Transverse colon (tissue), 4 donors: ENCODE measurements around the gene ATP6V0C. TPM values are rescaled to one million over a fixed set of nuclear protein-coding genes. Genes with fewer than 3 reads are reported as not detected.

Experiments
- DNase-seq: peaks from one replicate; pipeline ENCODE4 v3.0.0-alpha.2; 2019
- H3K27ac ChIP-seq, 4 donors: fragments of 200-600 bp; sonication (generic); 2 replicates each; pipeline ENCODE4 v1.5.1; 2016 to 2018; ENCODE audit warnings: inconsistent platforms in 4 of 4
- H3K27me3 ChIP-seq: fragments of 200-600 bp; sonication (generic); 2 replicates; pipeline ENCODE4 v1.5.1; 2017; ENCODE audit warnings: inconsistent platforms
- H3K36me3 ChIP-seq, 4 donors: fragments of 200-600 bp; sonication (generic); 2 replicates each; pipeline ENCODE4 v1.5.1; 2017 to 2019; ENCODE audit warnings: inconsistent platforms in 4 of 4
- H3K4me1 ChIP-seq, 4 donors: fragments of 200-600 bp; sonication (generic); 2 replicates each; pipeline ENCODE4 v1.5.1; 2017 to 2020; ENCODE audit warnings: inconsistent platforms in 4 of 4
- H3K4me3 ChIP-seq, 4 donors: fragments of 200-600 bp; sonication (generic); 1 replicate in 1 of 4; 2 replicates in 3 of 4; pipeline versions ENCODE4 v1.5.1 to v1.6.1; 2017 to 2019; ENCODE audit warnings: inconsistent platforms in 4 of 4
- H3K9me3 ChIP-seq, 2 donors: fragments of 200-600 bp; sonication (generic); 2 replicates each; pipeline ENCODE4 v1.5.1; 2017 to 2019; ENCODE audit warnings: inconsistent platforms in 2 of 2
- CTCF ChIP-seq, 5 experiments: fragments of 200-600 bp in 3 of 5; fragments of 450-650 bp in 2 of 5; sonication (generic) in 3 of 5; IDR thresholded peaks; 1 replicate in 2 of 5; 2 replicates in 3 of 5; pipeline ENCODE4 v1.5.1; 2016 to 2017; ENCODE audit warnings: antibody characterized with exemption in 5 of 5, inconsistent platforms in 3 of 5, mild to moderate bottlenecking in 2 of 5, moderate library complexity in 1 of 5
- EP300 ChIP-seq: sonication (generic); formaldehyde crosslinking; IDR thresholded peaks from one replicate; pipeline ENCODE4 v1.6.1; 2017; ENCODE audit warnings: antibody characterized with exemption, low read depth
- POLR2A ChIP-seq: fragments of 450-650 bp; IDR thresholded peaks from one replicate; pipeline ENCODE4 v1.6.1; 2016; ENCODE audit warnings: antibody characterized with exemption, mild to moderate bottlenecking, moderate library complexity
- POLR2AphosphoS5 ChIP-seq, 3 donors: sonication (generic); formaldehyde crosslinking; IDR thresholded peaks; one replicate each; pipeline ENCODE4 v1.6.1; 2016; ENCODE audit warnings: antibody characterized with exemption in 3 of 3
- WGBS, 2 donors: methylation state at CpG; one replicate each; pipeline ENCODE4 v1.1.5; 2018; ENCODE audit warnings: low coverage in 1 of 2; 5-methylcytosine and 5-hydroxymethylcytosine counted together
- in situ Hi-C, 4 donors: fragments of 200-750 bp; cut with MboI; loops; one replicate each; pipeline versions ENCODE4 v1.15.0 to v1.15.1; 2017; ENCODE audit warnings: low sequenced_read_pairs in 3 of 4, low pct_ligation_motif_present in 1 of 4, low pct_unique_long_range_greater_than_20kb in 1 of 4
- intact Hi-C: fragments of 100-400 bp; cut with DNase I; formaldehyde crosslinking; loops from one replicate; pipeline ENCODE4 v1.15.1; 2023; ENCODE audit warnings: low total_unique reads
- total RNA-seq, 4 donors: library from RNA; depleted of rRNA; stranded (reverse); fragments of >200 nt; gene quantifications; one replicate each; pipeline ENCODE4 v1.1.0, GENCODE V29; 2016

Gene ATP6V0C
- total RNA-seq, result 100 to 1,000 TPM; 101 to 237 (median 135) TPM

- Histone ChIP-seq H3K27ac (peak within 1 kb of the TSS; percentile 96 to 99 (median 98)), H3K36me3 (no peaks in the 10 kb centered on the region), H3K27me3 (no peaks in the 10 kb centered on the region), H3K9me3 (no peaks in the 10 kb centered on the region), H3K4me3 (peak within 1 kb of the TSS; percentile 85 to 99 (median 88)), H3K4me1 (peaks cover 32 to 53% (median 43%) of the 10 kb centered on the region in 4 donors)
- DNase-seq, result peak; percentile 96
- in situ Hi-C loops, result no loop called here
- 7% methylated on average over 43 of the region's 122 CpGs; no CpG with 5 or more reads in 1 of the 2 donors for WGBS, 2 donors
- intact Hi-C loops, result no loop called here
- TF ChIP-seq CTCF (IDR thresholded peaks at IDR 0.05), result no peak
- peak; percentile 93 for TF ChIP-seq POLR2A
- TF ChIP-seq POLR2AphosphoS5 (IDR thresholded peaks at IDR 0.05), result peak; percentile 90 to 96 (median 96)
Observed at GRCh38 chr16:2513405-2514332, at the start of gene ATP6V0C. TSS of gene ATP6V0C (plus strand) at chr16:2513952. CDS start at chr16:2514104, 152 bp downstream.

GRCh38 chr16:2464333-2464732 lies 49.4 kb upstream of the ATP6V0C start:
- H3K36me3 ChIP-seq, result no peaks in the 10 kb centered on the region
- H3K4me3 ChIP-seq, result no peak overlapping the region
- intact Hi-C loops (no loop called here), in situ Hi-C loops (no loop called here)
- H3K9me3 ChIP-seq, result no peaks in the 10 kb centered on the region
- peaks cover 10 to 35% (median 28%) of the 10 kb centered on the region in 4 donors for H3K4me1 ChIP-seq
- WGBS, 2 donors, result 85% methylated on average over 12 of the region's 12 CpGs; no CpG with 5 or more reads in 1 of the 2 donors
- no peak overlapping the region for H3K27ac ChIP-seq
- TF ChIP-seq POLR2AphosphoS5 (IDR thresholded peaks at IDR 0.05) (no peak), EP300 (no peak), POLR2A (no peak), CTCF (IDR thresholded peaks at IDR 0.05) (no peak)
- H3K27me3 ChIP-seq, result peaks cover 23% of the 10 kb centered on the region
- DNase-seq, result no peak

GRCh38 chr16:2465653-2466415 lies 47.9 kb upstream of the ATP6V0C start:
- intact Hi-C loops (loop anchor here (1.0 kb wide), 1 partner anchor 19 kb away; no protein-coding TSS in a partner anchor), in situ Hi-C loops (no loop called here)
- WGBS, 2 donors, result 82 to 91% methylated on average over 6 to 11 of the region's 12 CpGs

More at GRCh38 chr16:2465653-2466415, 47.9 kb upstream of the ATP6V0C start:
- TF ChIP-seq EP300 (no peak), POLR2A (no peak), CTCF (IDR thresholded peaks at IDR 0.05) (no peak), POLR2AphosphoS5 (IDR thresholded peaks at IDR 0.05) (no peak)
- H3K36me3 ChIP-seq, result no peaks in the 10 kb centered on the region
- no peak for DNase-seq
- no peak overlapping the region for H3K27ac ChIP-seq
- H3K4me1 ChIP-seq, result peaks cover 4 to 28% (median 19%) of the 10 kb centered on the region in 4 donors
- H3K4me3 ChIP-seq, result no peak overlapping the region
- peaks cover 38% of the 10 kb centered on the region for H3K27me3 ChIP-seq
- no peaks in the 10 kb centered on the region for H3K9me3 ChIP-seq
